HepG2 (cell line): Measurements from ENCODE around the gene MILR1. TPM values are rescaled to one million over a fixed set of nuclear protein-coding genes. Genes with fewer than 3 reads are reported as not detected.

Experiments
- BORCS8-MEF2B ChIP-seq: sonication (generic); formaldehyde crosslinking; IDR thresholded peaks from 2 replicates; pipeline ENCODE4 v1.8.0; 2022; ENCODE audit warnings: mild to moderate bottlenecking, missing genetic modification reagents
- CAMTA2 ChIP-seq: sonication (generic); formaldehyde crosslinking; IDR thresholded peaks from 2 replicates; pipeline ENCODE4 v1.4.0; 2020; ENCODE audit warnings: mild to moderate bottlenecking, missing genetic modification reagents, borderline replicate concordance
- CENPT ChIP-seq: sonication (generic); formaldehyde crosslinking; IDR thresholded peaks from 2 replicates; pipeline ENCODE4 v1.8.0; 2022; ENCODE audit warnings: low read depth, mild to moderate bottlenecking, moderate library complexity, missing genetic modification reagents
- CHCHD3 ChIP-seq: sonication (generic); formaldehyde crosslinking; IDR thresholded peaks from 2 replicates; pipeline ENCODE4 v1.8.0; 2022; ENCODE audit warnings: mild to moderate bottlenecking, missing genetic modification reagents, moderate library complexity
- CREM ChIP-seq, 2 experiments: sonication (generic) in 1 of 2; formaldehyde crosslinking in 1 of 2; IDR thresholded peaks; 2 replicates each; pipeline versions ENCODE4 v1.4.0 to v1.6.1; 2016 to 2020; ENCODE audit warnings: antibody characterized with exemption in 1 of 2, mild to moderate bottlenecking in 1 of 2, missing genetic modification reagents in 1 of 2
- ETV5 ChIP-seq: IDR thresholded peaks from 2 replicates; pipeline ENCODE4 v1.6.1; 2018; ENCODE audit warnings: missing biosample characterization, missing genetic modification reagents, inconsistent platforms, borderline replicate concordance
- GATAD1 ChIP-seq: IDR thresholded peaks from 2 replicates; pipeline ENCODE4 v1.6.1; 2016; ENCODE audit warnings: missing genetic modification reagents, missing compliant biosample characterization
- HIC2 ChIP-seq: sonication (generic); formaldehyde crosslinking; IDR thresholded peaks from 2 replicates; pipeline ENCODE4 v1.9.0; 2022; ENCODE audit warnings: low read depth, missing genetic modification reagents
- HOMEZ ChIP-seq: IDR thresholded peaks from 2 replicates; pipeline ENCODE4 v1.6.1; 2016; ENCODE audit warnings: low read depth
- IRF2 ChIP-seq: IDR thresholded peaks from 2 replicates; pipeline ENCODE4 v1.6.1; 2018; ENCODE audit warnings: missing genetic modification reagents, missing compliant biosample characterization
- JARID2 ChIP-seq: sonication (generic); formaldehyde crosslinking; IDR thresholded peaks from 2 replicates; pipeline ENCODE4 v1.8.1; 2023; ENCODE audit warnings: missing genetic modification reagents, inconsistent platforms; ENCODE audit not compliant: insufficient replicate concordance
- JDP2 ChIP-seq: sonication (generic); formaldehyde crosslinking; IDR thresholded peaks from 2 replicates; pipeline ENCODE4 v1.8.1; 2022; ENCODE audit warnings: missing genetic modification reagents, borderline replicate concordance
- KAT8 ChIP-seq: IDR thresholded peaks from 2 replicates; pipeline ENCODE4 v1.6.1; 2016; ENCODE audit warnings: missing genetic modification reagents, missing compliant biosample characterization
- MIER3 ChIP-seq: IDR thresholded peaks from 2 replicates; pipeline ENCODE4 v1.6.1; 2016; ENCODE audit warnings: missing compliant biosample characterization, borderline replicate concordance
- NCOA1 ChIP-seq: sonication (generic); formaldehyde crosslinking; IDR thresholded peaks from 2 replicates; pipeline ENCODE4 v1.9.0; 2021; ENCODE audit warnings: missing genetic modification reagents
- POLR2AphosphoS2 ChIP-seq: IDR thresholded peaks from 2 replicates; pipeline ENCODE4 v1.6.1; 2011; ENCODE audit warnings: low read depth, low read length, improper control_type of control experiment
- SAFB2 ChIP-seq: sonication (generic); formaldehyde crosslinking; IDR thresholded peaks from 2 replicates; pipeline ENCODE4 v1.5.1; 2020; ENCODE audit warnings: missing genetic modification reagents, low read depth, mild to moderate bottlenecking, borderline replicate concordance
- SIN3B ChIP-seq: fragments of 150-350 bp; IDR thresholded peaks from 2 replicates; pipeline ENCODE4 v1.6.1; 2014; ENCODE audit warnings: low read length
- SMARCE1 ChIP-seq: fragments of 450-650 bp; IDR thresholded peaks from 2 replicates; pipeline ENCODE4 v1.6.1; 2017; ENCODE audit warnings: borderline replicate concordance
- SRSF9 ChIP-seq: fragments of 200-400 bp; formaldehyde crosslinking; IDR thresholded peaks from 2 replicates; pipeline ENCODE4 v1.6.1; 2018; ENCODE audit warnings: borderline replicate concordance, mild to moderate bottlenecking, low read depth, low read length; ENCODE audit not compliant: insufficient read depth, poor library complexity, severe bottlenecking
- TOE1 ChIP-seq: sonication (generic); formaldehyde crosslinking; IDR thresholded peaks from 2 replicates; pipeline ENCODE4 v1.4.0; 2020; ENCODE audit warnings: mild to moderate bottlenecking, missing genetic modification reagents
- TOPORS ChIP-seq: sonication (generic); formaldehyde crosslinking; IDR thresholded peaks from 2 replicates; pipeline ENCODE4 v1.8.0; 2023; ENCODE audit warnings: mild to moderate bottlenecking, missing genetic modification reagents
- ZBTB3 ChIP-seq: sonication (generic); formaldehyde crosslinking; IDR thresholded peaks from 2 replicates; pipeline ENCODE4 v1.4.0; 2020; ENCODE audit warnings: low read depth, mild to moderate bottlenecking, moderate library complexity, missing genetic modification reagents, borderline replicate concordance
- ZFP37 ChIP-seq: sonication (generic); formaldehyde crosslinking; IDR thresholded peaks from 2 replicates; pipeline ENCODE4 v1.4.0; 2020; ENCODE audit warnings: missing genetic modification reagents, borderline replicate concordance
- ZNF225 ChIP-seq: sonication (generic); formaldehyde crosslinking; IDR thresholded peaks from 2 replicates; pipeline ENCODE4 v1.4.0; 2020; ENCODE audit warnings: mild to moderate bottlenecking, missing genetic modification reagents
- ZNF501 ChIP-seq: sonication (generic); formaldehyde crosslinking; IDR thresholded peaks from 2 replicates; pipeline ENCODE4 v1.5.1; 2020; ENCODE audit warnings: mild to moderate bottlenecking, moderate library complexity, missing genetic modification reagents
- ZNF543 ChIP-seq: sonication (generic); formaldehyde crosslinking; IDR thresholded peaks from 2 replicates; pipeline ENCODE4 v1.4.0; 2020; ENCODE audit warnings: mild to moderate bottlenecking, missing genetic modification reagents
- ZNF841 ChIP-seq: sonication (generic); formaldehyde crosslinking; IDR thresholded peaks from 2 replicates; pipeline ENCODE4 v1.8.1; 2023; ENCODE audit warnings: missing genetic modification reagents, borderline replicate concordance
- polyA plus RNA-seq, 8 experiments: library from polyadenylated mRNA; depleted of rRNA in 3 of 8; stranded (reverse) in 7 of 8; unstranded in 1 of 8; fragments of >200 nt; fragmentation: Illumina TruSeq in 4 of 8; extraction: Trizol in 4 of 8; gene quantifications; 2 replicates each; pipeline versions ENCODE4 v1.2.1 to v1.2.3, GENCODE V29; 2011 to 2016; ENCODE audit warnings: low read depth in 4 of 8, missing spikeins in 1 of 8, mixed read lengths in 1 of 8; ENCODE audit not compliant: insufficient read depth in 1 of 8
- total RNA-seq, 5 experiments: library from RNA; depleted of rRNA; stranded (reverse); fragments of >200 nt; fragmentation: Illumina TruSeq; extraction: Trizol; gene quantifications; 2 replicates each; pipeline ENCODE4 v1.2.3, GENCODE V29; 2016; ENCODE audit warnings: low read depth in 1 of 5

MILR1 gene
- total and polyA plus RNA-seq, 2 of the 13 experiments (the other 11 are each of a cell fraction or from before 2014, with no cell fraction given), result 0.27 to 1.7 TPM

GRCh38 chr17:64496786-64497564, 48.1 kb downstream of the MILR1 start, which contains the start of gene POLG2 (continued):
- TF ChIP-seq JDP2 (CRISPR knock-in tag) (no peak), ETV5 (CRISPR knock-in tag) (peak; percentile 95), SRSF9 (no peak), ZNF501 (CRISPR knock-in tag) (peak; percentile 99), ZFP37 (CRISPR knock-in tag) (0 out of 2 replicates have a peak, but pooled peaks have one; percentile 87), HOMEZ (CRISPR knock-in tag) (peak; percentile 67), CHCHD3 (CRISPR knock-in tag) (peak; percentile 97), SIN3B (no peak), ZNF841 (CRISPR knock-in tag) (0 out of 2 replicates have a peak, but pooled peaks have one; percentile 78), SMARCE1 (no peak), CREM (IDR thresholded peaks at IDR 0.05) (peak; percentile 40; the same call in 1 of the 2 replicates), CREM (CRISPR knock-in tag; IDR thresholded peaks at IDR 0.05) (no peak), ZNF543 (peak; percentile 84; the same call in 1 of the 2 replicates), MIER3 (peak; percentile 87; the same call in 1 of the 2 replicates), ZNF225 (CRISPR knock-in tag) (peak; percentile 91), GATAD1 (CRISPR knock-in tag) (peak; percentile 92), TOPORS (CRISPR knock-in tag) (peak; percentile 94), HIC2 (CRISPR knock-in tag) (no peak), CENPT (CRISPR knock-in tag) (peak; percentile 86; the same call in 1 of the 2 replicates), IRF2 (peak; percentile 70), ZBTB3 (CRISPR knock-in tag) (peak; percentile 72), KAT8 (CRISPR knock-in tag) (peak; percentile 92), TOE1 (CRISPR knock-in tag) (no peak), CAMTA2 (CRISPR knock-in tag) (no peak; the same call in 1 of the 2 replicates), SAFB2 (CRISPR knock-in tag) (peak; percentile 76; the same call in 1 of the 2 replicates), JARID2 (CRISPR knock-in tag) (no peak), BORCS8-MEF2B (CRISPR knock-in tag) (peak; percentile 94), NCOA1 (no peak; the same call in 1 of the 2 replicates), POLR2AphosphoS2 (peak; percentile 99)
